Measurements from ENCODE around the gene OLFML3.

The OLFML3 gene

GRCh38 chr1:114025609-114026401 lies 46.5 kb downstream of the OLFML3 start:
- no peak for DNase-seq (ENCODE audit: low read depth in 1 of 2, low spot score in 1 of 2)

DNA sequence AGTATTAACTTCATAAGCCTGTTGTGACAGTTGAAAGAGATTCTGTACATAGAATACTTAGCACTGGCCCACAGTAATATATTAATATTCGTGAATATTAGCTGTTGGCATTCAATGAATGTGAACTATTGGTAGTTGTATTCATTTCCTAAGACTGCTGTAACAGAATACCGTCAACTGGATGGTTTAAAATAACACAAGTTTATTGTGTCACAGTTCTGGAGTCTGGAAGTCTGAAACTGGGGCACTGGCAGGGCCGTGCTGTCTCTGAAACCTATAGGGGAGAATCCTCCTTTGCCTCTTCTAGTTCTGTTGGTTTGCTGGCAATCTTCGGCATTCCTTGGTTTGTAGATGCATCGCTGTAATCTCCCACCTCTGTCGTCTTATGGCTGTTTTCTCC lies 47.5 kb downstream of the OLFML3 start:
- DNase-seq (ENCODE audit: low read depth in 1 of 2, low spot score in 1 of 2) = no peak
